DOHH2 (cell line): ENCODE data around the gene PIGC.

Experiments
- H3F3A ChIP-seq: fragments of 200-600 bp; sonication (generic), shearing (Covaris generic); 2 replicates; pipeline ENCODE4 v1.6.0; 2016; ENCODE audit warnings: antibody characterized with exemption, mild to moderate bottlenecking; ENCODE audit not compliant: control insufficient read depth, insufficient read depth
- H3K27ac ChIP-seq: fragments of 200-600 bp; sonication (generic); 2 replicates; pipeline ENCODE4 v1.5.1; 2014; ENCODE audit warnings: low read depth, mild to moderate bottlenecking, low read length, moderate library complexity
- H3K27me3 ChIP-seq: fragments of 200-600 bp; sonication (generic); 2 replicates; pipeline ENCODE4 v1.6.1; 2014; ENCODE audit warnings: mild to moderate bottlenecking, low read length, mixed read lengths; ENCODE audit not compliant: control insufficient read depth
- H3K36me3 ChIP-seq: fragments of 200-600 bp; sonication (generic); 2 replicates; pipeline ENCODE4 v1.6.1; 2014; ENCODE audit warnings: mild to moderate bottlenecking, low read length, moderate library complexity, mixed read lengths; ENCODE audit not compliant: control insufficient read depth
- H3K4me1 ChIP-seq: fragments of 200-600 bp; sonication (generic); 2 replicates; pipeline ENCODE4 v1.6.1; 2014; ENCODE audit warnings: mild to moderate bottlenecking, low read length, mixed read lengths; ENCODE audit not compliant: control insufficient read depth
- H3K4me2 ChIP-seq: fragments of 200-600 bp; sonication (generic); 2 replicates; pipeline ENCODE4 v1.6.0; 2014; ENCODE audit warnings: mild to moderate bottlenecking, low read length, moderate library complexity
- H3K4me3 ChIP-seq: fragments of 200-600 bp; sonication (generic); 2 replicates; pipeline ENCODE4 v1.5.1; 2014; ENCODE audit warnings: mild to moderate bottlenecking, low read length, mixed read lengths
- H3K79me2 ChIP-seq: fragments of 200-600 bp; sonication (generic); 2 replicates; pipeline ENCODE4 v1.6.1; 2014; ENCODE audit warnings: mild to moderate bottlenecking, low read length, mixed read lengths; ENCODE audit not compliant: control insufficient read depth
- H3K9me2 ChIP-seq: fragments of 200-600 bp; sonication (generic); replicated peaks from 2 replicates; pipeline ENCODE4 v1.6.1; 2014; ENCODE audit warnings: mild to moderate bottlenecking, low read length, mixed read lengths; ENCODE audit not compliant: control insufficient read depth
- H3K9me3 ChIP-seq: fragments of 200-600 bp; sonication (generic); 2 replicates; pipeline ENCODE4 v1.6.1; 2014; ENCODE audit warnings: antibody characterized with exemption, low read length, mixed read lengths; ENCODE audit not compliant: control insufficient read depth, insufficient read depth
- H4K20me1 ChIP-seq: fragments of 200-600 bp; sonication (generic); 2 replicates; pipeline ENCODE4 v1.6.0; 2014; ENCODE audit warnings: low read depth, mild to moderate bottlenecking, antibody characterized with exemption, low read length, moderate library complexity; ENCODE audit not compliant: control insufficient read depth, insufficient read depth
- EZH2phosphoT487 ChIP-seq: fragments of 200-600 bp; sonication (generic); IDR thresholded peaks from 2 replicates; pipeline ENCODE4 v1.6.1; 2017; ENCODE audit warnings: borderline replicate concordance, mild to moderate bottlenecking, antibody characterized with exemption, low read length, moderate library complexity, mixed read lengths
- TF ChIP-seq, protein P1 (sequence below): fragments of 200-600 bp; sonication (generic); IDR thresholded peaks from one replicate; pipeline ENCODE4 v1.5.1; 2014; ENCODE audit warnings: antibody characterized with exemption, mild to moderate bottlenecking, low read depth, low read length; ENCODE audit not compliant: poor library complexity, severe bottlenecking

PIGC gene

GRCh38 chr1:172460887-172461315, 17.0 kb upstream of the PIGC start:
- H3K4me3 ChIP-seq = no peak overlapping the region
- H4K20me1 ChIP-seq = no peaks in the 10 kb centered on the region
- peaks cover 3% of the 10 kb centered on the region; the same call in 1 of the 2 replicates for H3K27me3 ChIP-seq
- no peak overlapping the region for H3K4me2 ChIP-seq
- H3F3A ChIP-seq = no peaks in the 10 kb centered on the region
- TF ChIP-seq EZH2phosphoT487 = no peak
- TF ChIP-seq, protein P1, sequence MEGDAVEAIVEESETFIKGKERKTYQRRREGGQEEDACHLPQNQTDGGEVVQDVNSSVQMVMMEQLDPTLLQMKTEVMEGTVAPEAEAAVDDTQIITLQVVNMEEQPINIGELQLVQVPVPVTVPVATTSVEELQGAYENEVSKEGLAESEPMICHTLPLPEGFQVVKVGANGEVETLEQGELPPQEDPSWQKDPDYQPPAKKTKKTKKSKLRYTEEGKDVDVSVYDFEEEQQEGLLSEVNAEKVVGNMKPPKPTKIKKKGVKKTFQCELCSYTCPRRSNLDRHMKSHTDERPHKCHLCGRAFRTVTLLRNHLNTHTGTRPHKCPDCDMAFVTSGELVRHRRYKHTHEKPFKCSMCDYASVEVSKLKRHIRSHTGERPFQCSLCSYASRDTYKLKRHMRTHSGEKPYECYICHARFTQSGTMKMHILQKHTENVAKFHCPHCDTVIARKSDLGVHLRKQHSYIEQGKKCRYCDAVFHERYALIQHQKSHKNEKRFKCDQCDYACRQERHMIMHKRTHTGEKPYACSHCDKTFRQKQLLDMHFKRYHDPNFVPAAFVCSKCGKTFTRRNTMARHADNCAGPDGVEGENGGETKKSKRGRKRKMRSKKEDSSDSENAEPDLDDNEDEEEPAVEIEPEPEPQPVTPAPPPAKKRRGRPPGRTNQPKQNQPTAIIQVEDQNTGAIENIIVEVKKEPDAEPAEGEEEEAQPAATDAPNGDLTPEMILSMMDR = no peak
- H3K79me2 ChIP-seq = no peaks in the 10 kb centered on the region
- H3K9me2 ChIP-seq = no peaks in the 10 kb centered on the region
- H3K27ac ChIP-seq = no peak overlapping the region
- H3K4me1 ChIP-seq = no peaks in the 10 kb centered on the region
- no peaks in the 10 kb centered on the region for H3K36me3 ChIP-seq
- H3K9me3 ChIP-seq = no peaks in the 10 kb centered on the region

- Histone ChIP-seq H3K9me3 (no peaks in the 10 kb centered on the region), H3K9me2 (no peaks in the 10 kb centered on the region), H3K27me3 (peaks cover 3% of the 10 kb centered on the region; the same call in 1 of the 2 replicates), H3K27ac (no peak overlapping the region), H3K4me1 (no peaks in the 10 kb centered on the region), H3K36me3 (no peaks in the 10 kb centered on the region), H4K20me1 (no peaks in the 10 kb centered on the region), H3K4me2 (no peak overlapping the region), H3K79me2 (no peaks in the 10 kb centered on the region), H3K4me3 (no peak overlapping the region), H3F3A (no peaks in the 10 kb centered on the region)
- TF ChIP-seq, protein P1 = no peak
- TF ChIP-seq EZH2phosphoT487 = no peak
Observed at GRCh38 chr1:172460177-172460576, 16.3 kb upstream of the PIGC start.

GRCh38 chr1:172457479-172458130, 13.7 kb upstream of the PIGC start:
- no peak for TF ChIP-seq EZH2phosphoT487
- TF ChIP-seq, protein P1 = no peak
- H3K4me1 ChIP-seq = no peaks in the 10 kb centered on the region
- H3K27me3 ChIP-seq = peaks cover 3% of the 10 kb centered on the region; the same call in 1 of the 2 replicates
- no peak overlapping the region for H3K4me3 ChIP-seq
- no peak overlapping the region for H3K27ac ChIP-seq
- H3K36me3 ChIP-seq = no peaks in the 10 kb centered on the region
- H3K9me2 ChIP-seq = no peaks in the 10 kb centered on the region
- no peaks in the 10 kb centered on the region for H4K20me1 ChIP-seq
- H3K79me2 ChIP-seq = no peaks in the 10 kb centered on the region
- H3K4me2 ChIP-seq = no peak overlapping the region
- no peaks in the 10 kb centered on the region for H3K9me3 ChIP-seq
- no peaks in the 10 kb centered on the region for H3F3A ChIP-seq
